ENCODE measurements around the gene AATK. TPM values are rescaled to one million over a fixed set of nuclear protein-coding genes. Genes with fewer than 3 reads are reported as not detected.

Gene AATK
- total RNA-seq, 1 donor from 2014 or later: 0.62 TPM

GRCh38 chr17:81200695-81201580 is 34.9 kb upstream of the AATK start:
- Mint-ChIP-seq H3K4me3 (no peak overlapping the region), H3K36me3 (ENCODE audit: low read depth) (no peaks in the 10 kb centered on the region), H3K27ac (no peak overlapping the region), H3K4me1 (ENCODE audit: low read depth) (no peaks in the 10 kb centered on the region), H3K27me3 (ENCODE audit: insufficient read depth) (no peaks in the 10 kb centered on the region), H3K9me3 (no peaks in the 10 kb centered on the region)
- intact Hi-C loops (cut with micrococcal nuclease): no loop called here
- DNase-seq (ENCODE audit: low spot score): no peak

- Mint-ChIP-seq H3K27me3 (ENCODE audit: insufficient read depth) (no peaks in the 10 kb centered on the region), H3K4me1 (ENCODE audit: low read depth) (no peaks in the 10 kb centered on the region), H3K36me3 (ENCODE audit: low read depth) (no peaks in the 10 kb centered on the region), H3K4me3 (no peak overlapping the region), H3K9me3 (no peaks in the 10 kb centered on the region), H3K27ac (no peak overlapping the region)
- intact Hi-C loops (cut with micrococcal nuclease): no loop called here
- no peak for DNase-seq (ENCODE audit: low spot score)
These were observed 34.2 kb upstream of the AATK start for GRCh38 chr17:81200201-81200600.

- DNase-seq (ENCODE audit: low spot score): no peak
- Mint-ChIP-seq H3K27ac (no peak overlapping the region), H3K4me3 (no peak overlapping the region), H3K36me3 (ENCODE audit: low read depth) (no peaks in the 10 kb centered on the region), H3K4me1 (ENCODE audit: low read depth) (no peaks in the 10 kb centered on the region), H3K27me3 (ENCODE audit: insufficient read depth) (no peaks in the 10 kb centered on the region), H3K9me3 (no peaks in the 10 kb centered on the region)
- intact Hi-C loops (cut with micrococcal nuclease): no loop called here
These were observed 33.4 kb upstream of the AATK start for GRCh38 chr17:81199482-81199830.

- H3K27ac Mint-ChIP-seq: no peak overlapping the region
- intact Hi-C loops (cut with micrococcal nuclease): no loop called here
These were observed 32.9 kb upstream of the AATK start for GRCh38 chr17:81198826-81199481.

GRCh38 chr17:81197831-81198490 is 31.9 kb upstream of the AATK start:
- Mint-ChIP-seq H3K36me3 (ENCODE audit: low read depth) (no peaks in the 10 kb centered on the region), H3K27me3 (ENCODE audit: insufficient read depth) (no peaks in the 10 kb centered on the region), H3K27ac (no peak overlapping the region), H3K4me3 (no peak overlapping the region), H3K9me3 (no peaks in the 10 kb centered on the region), H3K4me1 (ENCODE audit: low read depth) (no peaks in the 10 kb centered on the region)
- intact Hi-C loops (cut with micrococcal nuclease): no loop called here
- DNase-seq (ENCODE audit: low spot score): no peak

More at GRCh38 chr17:81198826-81199481, 32.9 kb upstream of the AATK start:
- no peaks in the 10 kb centered on the region for H3K36me3 Mint-ChIP-seq (ENCODE audit: low read depth)
- no peaks in the 10 kb centered on the region for H3K4me1 Mint-ChIP-seq (ENCODE audit: low read depth)
- no peaks in the 10 kb centered on the region for H3K9me3 Mint-ChIP-seq
- H3K27me3 Mint-ChIP-seq (ENCODE audit: insufficient read depth): no peaks in the 10 kb centered on the region
- no peak for DNase-seq (ENCODE audit: low spot score)
- no peak overlapping the region for H3K4me3 Mint-ChIP-seq

- intact Hi-C loops (cut with micrococcal nuclease): no loop called here
- Mint-ChIP-seq H3K36me3 (ENCODE audit: low read depth) (no peaks in the 10 kb centered on the region), H3K4me1 (ENCODE audit: low read depth) (no peaks in the 10 kb centered on the region), H3K9me3 (no peaks in the 10 kb centered on the region), H3K27me3 (ENCODE audit: insufficient read depth) (no peaks in the 10 kb centered on the region), H3K4me3 (no peak overlapping the region), H3K27ac (no peak overlapping the region)
- DNase-seq (ENCODE audit: low spot score): no peak
These were observed 31.4 kb upstream of the AATK start for GRCh38 chr17:81197409-81197795.

- no peaks in the 10 kb centered on the region for H3K4me1 Mint-ChIP-seq (ENCODE audit: low read depth)
- no peaks in the 10 kb centered on the region for H3K36me3 Mint-ChIP-seq (ENCODE audit: low read depth)
- H3K4me3 Mint-ChIP-seq: no peak overlapping the region
- no peaks in the 10 kb centered on the region for H3K9me3 Mint-ChIP-seq
- intact Hi-C loops (cut with micrococcal nuclease): no loop called here
- no peak for DNase-seq (ENCODE audit: low spot score)
- no peaks in the 10 kb centered on the region for H3K27me3 Mint-ChIP-seq (ENCODE audit: insufficient read depth)
- H3K27ac Mint-ChIP-seq: no peak overlapping the region
These were observed 30.7 kb upstream of the AATK start for GRCh38 chr17:81196505-81197408.

GRCh38 chr17:81195941-81196495 is 30.0 kb upstream of the AATK start:
- Mint-ChIP-seq H3K4me3 (no peak overlapping the region), H3K36me3 (ENCODE audit: low read depth) (no peaks in the 10 kb centered on the region), H3K27ac (no peak overlapping the region), H3K27me3 (ENCODE audit: insufficient read depth) (no peaks in the 10 kb centered on the region), H3K4me1 (ENCODE audit: low read depth) (no peaks in the 10 kb centered on the region), H3K9me3 (no peaks in the 10 kb centered on the region)
- DNase-seq (ENCODE audit: low spot score): no peak
- intact Hi-C loops (cut with micrococcal nuclease): no loop called here

- no peak for DNase-seq (ENCODE audit: low spot score)
- intact Hi-C loops (cut with micrococcal nuclease): no loop called here
- no peaks in the 10 kb centered on the region for H3K27me3 Mint-ChIP-seq (ENCODE audit: insufficient read depth)
- H3K9me3 Mint-ChIP-seq: no peaks in the 10 kb centered on the region
- no peaks in the 10 kb centered on the region for H3K36me3 Mint-ChIP-seq (ENCODE audit: low read depth)
- H3K27ac Mint-ChIP-seq: no peak overlapping the region
- H3K4me1 Mint-ChIP-seq (ENCODE audit: low read depth): no peaks in the 10 kb centered on the region
- H3K4me3 Mint-ChIP-seq: no peak overlapping the region
These were observed 29.2 kb upstream of the AATK start for GRCh38 chr17:81194941-81195901.

- Mint-ChIP-seq H3K36me3 (ENCODE audit: low read depth) (no peaks in the 10 kb centered on the region), H3K27ac (no peak overlapping the region), H3K9me3 (no peaks in the 10 kb centered on the region), H3K27me3 (ENCODE audit: insufficient read depth) (no peaks in the 10 kb centered on the region), H3K4me3 (no peak overlapping the region), H3K4me1 (ENCODE audit: low read depth) (no peaks in the 10 kb centered on the region)
- intact Hi-C loops (cut with micrococcal nuclease): no loop called here
- DNase-seq (ENCODE audit: low spot score): no peak
These were observed 28.3 kb upstream of the AATK start for GRCh38 chr17:81194225-81194760.

- no peak overlapping the region for H3K4me3 Mint-ChIP-seq
These were observed 27.6 kb upstream of the AATK start for GRCh38 chr17:81193470-81194224.

More at GRCh38 chr17:81193470-81194224, 27.6 kb upstream of the AATK start:
- DNase-seq (ENCODE audit: low spot score): no peak
- Mint-ChIP-seq H3K27me3 (ENCODE audit: insufficient read depth) (no peaks in the 10 kb centered on the region), H3K36me3 (ENCODE audit: low read depth) (no peaks in the 10 kb centered on the region), H3K27ac (no peak overlapping the region), H3K9me3 (no peaks in the 10 kb centered on the region), H3K4me1 (ENCODE audit: low read depth) (no peaks in the 10 kb centered on the region)
- intact Hi-C loops (cut with micrococcal nuclease): no loop called here
